HEK293T (cell line): ENCODE results near the gene MAGEA8.
"Not testable (repeated sequence)": the region's sequence is repeated elsewhere in the genome, so short reads cannot be mapped to it uniquely, and the experiment has no call there.

ENCODE experiments used
- CTCF ChIA-PET: fragments of 350-600 bp; formaldehyde crosslinking; extraction: SDS; loops from one replicate; lab custom pipeline; 2021; ENCODE audit warnings: antibody characterized with exemption, inconsistent platforms; lab: Yijun Ruan, JAX
- POLR2A ChIA-PET: fragments of 350-600 bp; formaldehyde crosslinking; extraction: SDS; loops from one replicate; lab custom pipeline; 2020; ENCODE audit warnings: antibody characterized with exemption, inconsistent platforms; lab: Yijun Ruan, JAX
- DNase-seq: peaks from one replicate; pipeline ENCODE4 v3.0.0; 2012; ENCODE audit warnings: mixed read lengths; ENCODE audit errors: extremely low spot score

MAGEA8 gene

DNA sequence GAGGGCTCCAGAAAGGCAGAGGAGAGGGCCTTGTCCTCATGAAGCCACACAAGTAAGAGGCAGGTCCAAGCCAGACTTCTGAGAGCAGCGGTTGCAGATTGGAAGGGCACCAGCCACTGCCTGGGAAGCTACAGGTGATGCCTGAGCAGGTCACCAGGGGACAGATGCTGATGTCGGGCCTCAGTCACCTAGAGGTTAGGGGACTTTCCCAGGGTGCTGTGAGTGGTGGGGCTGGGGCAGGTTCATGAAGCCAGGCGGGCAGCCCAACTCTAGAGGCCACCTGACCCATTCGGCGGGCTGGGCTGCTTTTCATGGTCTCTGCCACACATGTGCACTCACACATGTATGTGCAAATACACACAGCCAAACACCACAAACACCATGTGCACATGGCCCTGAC is 52.0 kb downstream of the MAGEA8 start:
- CTCF ChIA-PET, DNase-seq, POLR2A ChIA-PET: not testable (repeated sequence)

DNA sequence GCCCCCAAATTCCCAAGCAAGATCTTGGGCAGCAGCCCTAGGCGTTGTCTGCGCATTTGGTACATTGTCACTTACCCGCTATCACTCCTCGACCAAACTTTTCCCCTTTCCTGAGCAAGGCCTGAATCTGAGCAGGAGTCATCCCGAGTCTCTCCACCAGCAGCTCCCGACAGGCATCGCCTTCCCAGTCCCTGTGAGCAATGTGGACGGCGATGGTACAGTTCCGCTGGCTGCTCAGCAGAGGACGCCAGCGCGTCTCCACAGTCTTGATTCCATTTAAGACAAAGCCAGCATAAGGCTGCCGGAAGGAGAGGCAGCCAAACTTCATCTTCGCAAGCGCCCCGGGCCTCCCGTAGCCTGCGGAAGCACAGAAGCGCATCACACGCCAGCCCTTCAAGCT is 52.6 kb downstream of the MAGEA8 start:
- POLR2A ChIA-PET, CTCF ChIA-PET, DNase-seq: not testable (repeated sequence)
